Measurements from ENCODE around the gene RND3. TPM values are rescaled to one million over a fixed set of nuclear protein-coding genes. Genes with fewer than 3 reads are reported as not detected.

RND3 gene
- total RNA-seq, 6 donors from 2014 or later, result 13.0 to 40.0 (median 26.7) TPM

DNA sequence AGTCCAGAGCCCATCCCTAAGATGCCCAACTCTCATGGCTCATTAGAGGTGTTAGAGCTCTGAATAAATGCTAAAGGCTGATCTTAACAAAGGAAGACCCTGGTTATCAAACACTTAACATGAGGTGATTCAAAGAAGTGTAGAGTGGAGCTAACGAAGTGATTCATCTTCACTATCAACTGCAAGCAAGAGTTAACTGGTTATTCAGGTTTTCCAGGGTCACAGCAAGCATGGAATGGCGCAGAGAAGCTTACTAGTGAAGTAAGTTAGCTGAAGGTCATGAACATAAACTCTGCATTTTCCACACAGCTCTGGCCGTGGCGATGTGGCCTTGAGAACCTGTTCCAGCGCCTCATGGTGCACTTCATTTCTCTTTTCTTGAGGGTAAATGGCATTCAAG, 17.0 kb downstream of the RND3 start:
- Histone ChIP-seq H3K9me3 (no peaks in the 10 kb centered on the region), H3K27ac (no peak overlapping the region)
- no peak for ATAC-seq (ENCODE audit: low FRiP score in 2 of 2)

DNA sequence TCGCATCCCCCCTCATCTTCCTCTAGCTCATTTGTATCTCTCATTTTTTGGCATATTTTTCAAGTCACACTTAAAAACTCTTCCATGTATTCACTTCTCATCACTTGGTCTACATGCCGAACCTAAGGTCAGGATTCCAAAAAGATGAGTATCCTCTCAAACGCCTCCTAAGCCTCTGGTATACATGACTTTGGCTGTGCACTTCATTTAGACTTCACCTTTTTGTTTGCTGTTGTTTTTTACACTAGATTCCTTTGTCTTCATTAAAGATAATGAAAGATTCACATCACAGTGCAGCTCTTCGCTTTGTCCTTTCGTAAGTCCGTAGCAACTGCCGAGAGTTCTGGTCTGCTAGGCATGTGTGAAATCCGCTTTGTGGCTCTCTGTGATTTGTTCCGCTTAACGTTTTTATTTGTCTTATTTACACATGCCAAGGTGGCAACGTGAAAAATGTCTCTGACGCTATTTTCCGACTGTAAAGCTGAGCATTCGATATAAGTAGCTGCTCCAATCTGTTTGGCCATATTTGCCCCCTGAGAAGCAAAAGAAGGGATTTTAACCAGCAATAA, 17.7 kb downstream of the RND3 start:
- Histone ChIP-seq H3K4me1 (peaks cover 0 to 22% (median 12%) of the 10 kb centered on the region in 4 donors), H3K27ac (no peak overlapping the region), H3K9me3 (no peaks in the 10 kb centered on the region), H3K4me3 (no peak overlapping the region), H3K36me3 (peaks cover 0 to 37% (median 2%) of the 10 kb centered on the region in 4 donors), H3K27me3 (no peaks in the 10 kb centered on the region)
- TF ChIP-seq POLR2A (IDR thresholded peaks at IDR 0.05), result no peak
- TF ChIP-seq, protein P1, sequence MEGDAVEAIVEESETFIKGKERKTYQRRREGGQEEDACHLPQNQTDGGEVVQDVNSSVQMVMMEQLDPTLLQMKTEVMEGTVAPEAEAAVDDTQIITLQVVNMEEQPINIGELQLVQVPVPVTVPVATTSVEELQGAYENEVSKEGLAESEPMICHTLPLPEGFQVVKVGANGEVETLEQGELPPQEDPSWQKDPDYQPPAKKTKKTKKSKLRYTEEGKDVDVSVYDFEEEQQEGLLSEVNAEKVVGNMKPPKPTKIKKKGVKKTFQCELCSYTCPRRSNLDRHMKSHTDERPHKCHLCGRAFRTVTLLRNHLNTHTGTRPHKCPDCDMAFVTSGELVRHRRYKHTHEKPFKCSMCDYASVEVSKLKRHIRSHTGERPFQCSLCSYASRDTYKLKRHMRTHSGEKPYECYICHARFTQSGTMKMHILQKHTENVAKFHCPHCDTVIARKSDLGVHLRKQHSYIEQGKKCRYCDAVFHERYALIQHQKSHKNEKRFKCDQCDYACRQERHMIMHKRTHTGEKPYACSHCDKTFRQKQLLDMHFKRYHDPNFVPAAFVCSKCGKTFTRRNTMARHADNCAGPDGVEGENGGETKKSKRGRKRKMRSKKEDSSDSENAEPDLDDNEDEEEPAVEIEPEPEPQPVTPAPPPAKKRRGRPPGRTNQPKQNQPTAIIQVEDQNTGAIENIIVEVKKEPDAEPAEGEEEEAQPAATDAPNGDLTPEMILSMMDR (IDR thresholded peaks at IDR 0.05), result no peak
- TF ChIP-seq EP300 (IDR thresholded peaks at IDR 0.05), result no peak
- no peak for TF ChIP-seq POLR2AphosphoS5 (IDR thresholded peaks at IDR 0.05)
- DNase-seq, result no peak
- WGBS, 2 donors, result 93% methylated on average over 14 of the region's 14 CpGs
- ATAC-seq (ENCODE audit: low FRiP score in 2 of 2), result no peak

More for the DNA sequence above, 17.0 kb downstream of the RND3 start:
- TF ChIP-seq, protein P1 (IDR thresholded peaks at IDR 0.05), result no peak
- TF ChIP-seq POLR2AphosphoS5 (IDR thresholded peaks at IDR 0.05) (no peak), EP300 (IDR thresholded peaks at IDR 0.05) (no peak), POLR2A (IDR thresholded peaks at IDR 0.05) (no peak)
- Histone ChIP-seq H3K4me1 (peaks cover 0 to 29% (median 12%) of the 10 kb centered on the region in 4 donors), H3K27me3 (no peaks in the 10 kb centered on the region), H3K36me3 (peaks cover 0 to 37% (median 2%) of the 10 kb centered on the region in 4 donors), H3K4me3 (no peak overlapping the region)
- WGBS, 2 donors, result 84 to 88% methylated on average over 5 of the region's 5 CpGs
- DNase-seq, result no peak

DNA sequence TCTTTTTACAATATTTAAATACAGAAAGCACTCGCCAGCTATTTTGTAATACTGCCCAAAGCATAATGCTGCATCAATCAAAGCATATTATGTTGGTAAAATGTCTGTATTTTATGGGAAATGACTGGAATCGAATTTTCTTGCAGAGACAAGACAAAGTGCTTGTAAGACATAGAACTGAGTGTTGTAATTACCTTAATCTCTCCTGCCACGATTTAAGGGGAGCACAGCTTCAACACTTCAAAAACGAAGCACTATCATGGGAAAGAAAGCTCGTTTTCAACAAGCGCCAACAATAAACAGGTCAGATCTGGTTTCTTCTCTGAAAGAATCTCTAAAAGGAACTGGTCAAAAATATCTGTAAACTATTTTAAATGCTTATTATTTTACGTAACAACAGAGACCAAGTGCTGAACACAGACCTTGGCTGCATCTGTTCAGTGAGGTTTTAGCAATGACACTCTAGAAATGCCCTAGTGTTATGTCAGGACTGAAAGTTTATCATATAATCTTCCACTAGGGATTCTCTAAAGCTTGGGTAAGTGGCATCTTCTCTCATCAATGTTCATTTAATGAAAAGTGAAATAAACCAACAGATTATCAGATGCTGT, 19.0 kb downstream of the RND3 start:
- Histone ChIP-seq H3K27ac (no peak overlapping the region), H3K4me1 (peaks cover 0 to 19% (median 10%) of the 10 kb centered on the region in 4 donors), H3K27me3 (no peaks in the 10 kb centered on the region), H3K4me3 (no peak overlapping the region), H3K36me3 (peaks cover 0 to 33% (median 2%) of the 10 kb centered on the region in 4 donors), H3K9me3 (no peaks in the 10 kb centered on the region)
- WGBS, 2 donors, result 76 to 81% methylated on average over 7 of the region's 7 CpGs
- DNase-seq (no peak), ATAC-seq (ENCODE audit: low FRiP score in 2 of 2) (no peak)
- TF ChIP-seq, protein P1 (IDR thresholded peaks at IDR 0.05), result no peak
- TF ChIP-seq EP300 (IDR thresholded peaks at IDR 0.05), result no peak
- TF ChIP-seq POLR2AphosphoS5 (IDR thresholded peaks at IDR 0.05), result no peak
- TF ChIP-seq POLR2A (IDR thresholded peaks at IDR 0.05), result no peak

DNA sequence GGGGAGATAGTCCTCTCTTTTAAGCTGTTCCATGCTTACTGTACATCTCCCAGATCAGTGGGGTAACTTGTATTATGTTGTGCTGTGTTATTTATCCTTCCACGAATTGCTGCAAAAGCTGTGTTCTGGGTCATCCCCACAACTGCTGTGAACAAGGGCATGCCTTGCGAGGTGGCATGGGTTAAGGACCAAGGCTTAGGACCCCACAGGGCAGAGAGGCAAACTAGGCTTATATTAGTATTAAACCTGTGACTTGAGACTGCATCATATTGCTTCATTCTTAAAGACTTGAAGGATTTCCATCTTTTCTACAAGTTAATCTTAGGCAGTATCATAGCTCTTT, 19.9 kb downstream of the RND3 start:
- H3K36me3 ChIP-seq, result peaks cover 0 to 33% (median 2%) of the 10 kb centered on the region in 4 donors
- ATAC-seq (ENCODE audit: low FRiP score in 2 of 2) (no peak), DNase-seq (no peak)
- peak overlapping the region in 1 of 4 donors; percentile 67 for H3K27ac ChIP-seq
- H3K4me3 ChIP-seq, result no peak overlapping the region
- WGBS, 2 donors, result 76 to 87% methylated on average over 2 of the region's 2 CpGs
- H3K4me1 ChIP-seq, result peaks cover 0 to 11% (median 5%) of the 10 kb centered on the region in 4 donors
- no peaks in the 10 kb centered on the region for H3K27me3 ChIP-seq
- H3K9me3 ChIP-seq, result no peaks in the 10 kb centered on the region
- TF ChIP-seq POLR2AphosphoS5 (IDR thresholded peaks at IDR 0.05) (no peak), EP300 (IDR thresholded peaks at IDR 0.05) (no peak), POLR2A (IDR thresholded peaks at IDR 0.05) (no peak)
- TF ChIP-seq, protein P1 (IDR thresholded peaks at IDR 0.05), result no peak

Data from upper lobe of left lung (tissue), 6 donors.